OCI-LY7 (cell line): Measurements from ENCODE around the gene PPIL6.

Experiments used
- CTCF ChIP-seq: fragments of 200-600 bp; sonication (generic); conservative IDR thresholded peaks from 2 replicates; pipeline ENCODE4 v1.5.1; 2014; ENCODE audit warnings: mild to moderate bottlenecking, antibody characterized with exemption, low read length, moderate library complexity, mixed read lengths
- EZH2phosphoT487 ChIP-seq: fragments of 200-600 bp; sonication (generic); IDR thresholded peaks from 2 replicates; pipeline ENCODE4 v1.6.1; 2018; ENCODE audit warnings: low read depth, borderline replicate concordance, mild to moderate bottlenecking, mixed run types, antibody characterized with exemption, low read length, moderate library complexity, mixed read lengths

- TF ChIP-seq CTCF (no peak), EZH2phosphoT487 (no peak)
Observed at GRCh38 chr6:109456710-109457561, 16.5 kb upstream of the PPIL6 start.
